ENCODE measurements around the gene LKAAEAR1. TPM values are rescaled to one million over a fixed set of nuclear protein-coding genes. Genes with fewer than 3 reads are reported as not detected.
"Not testable (repeated sequence)": the region's sequence is repeated elsewhere in the genome, so short reads cannot be mapped to it uniquely, and the experiment has no call there.

Gene LKAAEAR1
- not detected for polyA plus RNA-seq (2012; ENCODE audit: low read depth, missing spikeins)

DNA sequence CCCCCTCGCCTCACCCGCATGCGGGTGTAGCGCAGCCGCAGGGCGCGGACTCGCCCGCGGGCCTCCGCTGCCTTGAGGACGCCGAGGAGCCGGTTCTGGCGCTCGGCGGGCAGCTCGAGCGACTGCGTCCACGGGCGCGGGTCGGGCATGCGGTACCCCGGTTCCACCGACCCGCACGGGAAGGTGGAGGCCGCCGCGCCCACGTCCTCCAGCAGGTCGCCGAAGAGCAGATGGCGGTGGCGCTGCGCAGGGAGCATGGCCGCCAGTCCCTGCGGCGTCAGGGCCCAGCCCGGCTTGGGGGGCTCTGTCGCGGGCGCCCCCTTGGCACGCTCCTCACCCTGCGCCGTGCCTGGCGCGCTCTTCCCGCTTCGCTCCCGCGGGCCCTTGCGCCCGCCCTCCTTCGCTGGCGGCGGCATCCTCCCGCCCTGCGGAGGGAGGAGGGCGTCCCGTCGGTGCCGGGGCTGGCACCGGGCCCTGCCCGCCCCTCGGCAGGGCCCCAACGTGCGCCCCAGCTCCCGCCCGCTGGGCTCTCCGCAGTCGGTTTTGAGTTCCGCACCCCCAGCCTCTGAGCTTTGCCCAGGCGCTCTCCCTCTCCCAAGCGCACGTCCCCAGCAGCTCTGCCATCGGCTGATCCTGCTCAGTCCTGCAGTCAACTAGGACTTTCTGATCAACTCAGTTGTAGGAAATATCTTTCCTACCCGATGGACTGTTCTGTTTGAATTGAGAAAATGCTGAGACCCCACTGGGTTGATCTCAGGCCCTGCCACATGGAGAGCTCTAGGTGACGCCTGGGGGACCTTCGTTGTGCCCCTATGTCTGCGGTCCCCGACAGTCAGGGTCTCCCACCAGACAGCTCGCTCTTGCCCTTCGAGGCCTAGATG, at the start of gene LKAAEAR1:
LKAAEAR1 (minus strand) TSS at position 595 of the 881 bp plus-strand sequence; CDS start at position 416, 179 bp downstream.
- no peak for DNase-seq (ENCODE audit: insufficient read length, low spot score)
- peak; percentile 13 for FAIRE-seq
- no peak for TF ChIP-seq POLR2AphosphoS5 (IDR thresholded peaks at IDR 0.05; ENCODE audit: low read depth, low read length)

- no peak for FAIRE-seq
- no peak for DNase-seq (ENCODE audit: insufficient read length, low spot score)
- no peak for TF ChIP-seq PAX5 (IDR thresholded peaks at IDR 0.05; ENCODE audit: insufficient read depth, low read length, severe bottlenecking)
- no peak for TF ChIP-seq POLR2AphosphoS5 (IDR thresholded peaks at IDR 0.05; ENCODE audit: low read depth, low read length)
- no peak for TF ChIP-seq SPI1 (IDR thresholded peaks at IDR 0.05; ENCODE audit: low read depth, low read length)
- TF ChIP-seq TAF1 (IDR thresholded peaks at IDR 0.05; ENCODE audit: low read depth, low read length) = no peak
- TF ChIP-seq POLR2A (IDR thresholded peaks at IDR 0.05; ENCODE audit: low read depth, low read length) = no peak
- TF ChIP-seq POU2F2 (IDR thresholded peaks at IDR 0.05; ENCODE audit: low read depth, low read length) = no peak
Measured at GRCh38 chr20:64131406-64131805, 47.2 kb upstream of the LKAAEAR1 start.

GRCh38 chr20:64130876-64131275, 46.7 kb upstream of the LKAAEAR1 start:
- DNase-seq (ENCODE audit: insufficient read length, low spot score) (no peak), FAIRE-seq (no peak)
- TF ChIP-seq PAX5 (IDR thresholded peaks at IDR 0.05; ENCODE audit: insufficient read depth, low read length, severe bottlenecking) = no peak
- TF ChIP-seq POLR2A (IDR thresholded peaks at IDR 0.05; ENCODE audit: low read depth, low read length) = no peak
- TF ChIP-seq POU2F2 (IDR thresholded peaks at IDR 0.05; ENCODE audit: low read depth, low read length) = no peak
- TF ChIP-seq POLR2AphosphoS5 (IDR thresholded peaks at IDR 0.05; ENCODE audit: low read depth, low read length) = no peak
- TF ChIP-seq SPI1 (IDR thresholded peaks at IDR 0.05; ENCODE audit: low read depth, low read length) = no peak
- TF ChIP-seq TAF1 (IDR thresholded peaks at IDR 0.05; ENCODE audit: low read depth, low read length) = no peak

GRCh38 chr20:64130271-64130670, 46.1 kb upstream of the LKAAEAR1 start:
- TF ChIP-seq POLR2A (IDR thresholded peaks at IDR 0.05; ENCODE audit: low read depth, low read length) = no peak
- no peak for TF ChIP-seq PAX5 (IDR thresholded peaks at IDR 0.05; ENCODE audit: insufficient read depth, low read length, severe bottlenecking)
- no peak for TF ChIP-seq POU2F2 (IDR thresholded peaks at IDR 0.05; ENCODE audit: low read depth, low read length)
- FAIRE-seq = no peak
- no peak for DNase-seq (ENCODE audit: insufficient read length, low spot score)

DNA sequence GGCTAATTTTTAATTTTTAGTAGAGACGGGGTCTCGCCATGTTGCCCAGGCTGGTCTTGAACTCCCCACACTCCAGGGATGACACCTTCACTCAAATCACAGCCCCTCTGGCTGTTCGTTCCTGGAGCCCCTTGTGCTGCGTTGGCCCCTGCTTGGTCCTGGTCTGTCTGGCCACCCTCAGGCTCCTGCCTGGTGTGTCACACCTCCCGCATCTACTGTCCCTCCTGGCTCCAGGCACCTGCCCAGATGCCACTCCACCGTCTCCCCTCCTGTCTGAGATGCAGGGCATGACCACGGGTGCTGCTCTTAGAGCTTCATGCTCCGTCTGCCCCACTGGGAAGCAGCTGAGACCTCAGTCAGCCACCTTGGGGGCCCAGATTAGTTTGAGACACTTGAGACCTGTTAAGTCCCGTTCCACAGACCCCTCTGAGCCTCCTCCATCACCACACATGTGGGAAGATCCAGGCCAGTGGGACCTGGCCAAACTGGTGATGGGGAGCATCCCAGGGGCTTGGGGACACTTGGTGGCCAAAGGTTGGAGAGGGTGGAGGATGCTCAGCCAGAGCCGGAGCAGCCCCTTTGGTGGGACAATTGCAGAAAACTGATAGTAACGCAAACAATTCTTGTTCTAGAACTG, 45.1 kb upstream of the LKAAEAR1 start:
- FAIRE-seq (no peak), DNase-seq (ENCODE audit: insufficient read length, low spot score) (no peak)
- TF ChIP-seq POLR2A (IDR thresholded peaks at IDR 0.05; ENCODE audit: low read depth, low read length) = no peak
- TF ChIP-seq POU2F2 (IDR thresholded peaks at IDR 0.05; ENCODE audit: low read depth, low read length) = no peak
- TF ChIP-seq SPI1 (IDR thresholded peaks at IDR 0.05; ENCODE audit: low read depth, low read length) = no peak
- no peak for TF ChIP-seq POLR2AphosphoS5 (IDR thresholded peaks at IDR 0.05; ENCODE audit: low read depth, low read length)
- TF ChIP-seq TAF1 (IDR thresholded peaks at IDR 0.05; ENCODE audit: low read depth, low read length) = no peak
- TF ChIP-seq PAX5 (IDR thresholded peaks at IDR 0.05; ENCODE audit: insufficient read depth, low read length, severe bottlenecking) = no peak

- not testable (repeated sequence) for DNase-seq (ENCODE audit: insufficient read length, low spot score); FAIRE-seq
Measured at GRCh38 chr20:64123517-64123916, 39.3 kb upstream of the LKAAEAR1 start.

DNA sequence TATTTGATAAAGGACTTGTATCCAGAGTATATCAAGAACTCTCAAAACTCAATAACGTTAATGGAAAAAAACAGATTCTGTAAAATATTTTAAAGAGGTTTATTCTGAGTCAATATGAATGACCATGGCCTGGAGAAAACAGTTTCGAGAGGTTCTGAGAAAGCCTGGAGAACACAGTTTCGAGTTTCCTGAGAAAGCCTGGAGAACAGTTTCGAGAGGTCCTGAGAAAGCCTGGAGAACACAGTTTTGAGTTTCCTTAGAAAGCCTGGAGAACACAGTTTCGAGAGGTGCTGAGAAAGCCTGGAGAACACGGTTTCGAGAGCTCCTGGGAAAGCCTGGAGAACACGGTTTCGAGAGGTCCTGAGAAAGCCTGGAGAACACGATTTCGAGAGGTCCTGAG, 38.7 kb upstream of the LKAAEAR1 start:
- not testable (repeated sequence) for FAIRE-seq

GRCh38 chr20:64121586-64121985, 37.4 kb upstream of the LKAAEAR1 start:
- TF ChIP-seq POLR2AphosphoS5 (IDR thresholded peaks at IDR 0.05; ENCODE audit: low read depth, low read length) (no peak), TAF1 (IDR thresholded peaks at IDR 0.05; ENCODE audit: low read depth, low read length) (no peak), POU2F2 (IDR thresholded peaks at IDR 0.05; ENCODE audit: low read depth, low read length) (no peak), PAX5 (IDR thresholded peaks at IDR 0.05; ENCODE audit: insufficient read depth, low read length, severe bottlenecking) (no peak), SPI1 (IDR thresholded peaks at IDR 0.05; ENCODE audit: low read depth, low read length) (no peak), POLR2A (IDR thresholded peaks at IDR 0.05; ENCODE audit: low read depth, low read length) (no peak)
- DNase-seq (ENCODE audit: insufficient read length, low spot score) (no peak), FAIRE-seq (no peak)

More for the DNA sequence above, 38.7 kb upstream of the LKAAEAR1 start:
- not testable (repeated sequence) for DNase-seq (ENCODE audit: insufficient read length, low spot score)

GRCh38 chr20:64119681-64120341, 35.6 kb upstream of the LKAAEAR1 start:
- DNase-seq (ENCODE audit: insufficient read length, low spot score) (no peak), FAIRE-seq (no peak)
- no peak for TF ChIP-seq POLR2A (IDR thresholded peaks at IDR 0.05; ENCODE audit: low read depth, low read length)

- no peak for DNase-seq (ENCODE audit: insufficient read length, low spot score)
- TF ChIP-seq PAX5 (IDR thresholded peaks at IDR 0.05; ENCODE audit: insufficient read depth, low read length, severe bottlenecking) = no peak
- FAIRE-seq = no peak
Measured at GRCh38 chr20:64119301-64119680, 35.1 kb upstream of the LKAAEAR1 start.

GRCh38 chr20:64117432-64117777, 33.2 kb upstream of the LKAAEAR1 start:
- not testable (repeated sequence) for FAIRE-seq; DNase-seq (ENCODE audit: insufficient read length, low spot score)
